Activated naive CD4-positive, alpha-beta T cell treated with anti-CD3 and anti-CD28 coated beads, Interleukin-2, amount 50 U/mL, for 16 hours (primary cell): ENCODE measurements around the gene KRT6A.
"Not testable (repeated sequence)": the region's sequence is repeated elsewhere in the genome, so short reads cannot be mapped to it uniquely, and the experiment has no call there.

Experiments used
- DNase-seq: peaks from one replicate; pipeline ENCODE4 v3.0.0-alpha.2; 2020

Gene KRT6A

DNA sequence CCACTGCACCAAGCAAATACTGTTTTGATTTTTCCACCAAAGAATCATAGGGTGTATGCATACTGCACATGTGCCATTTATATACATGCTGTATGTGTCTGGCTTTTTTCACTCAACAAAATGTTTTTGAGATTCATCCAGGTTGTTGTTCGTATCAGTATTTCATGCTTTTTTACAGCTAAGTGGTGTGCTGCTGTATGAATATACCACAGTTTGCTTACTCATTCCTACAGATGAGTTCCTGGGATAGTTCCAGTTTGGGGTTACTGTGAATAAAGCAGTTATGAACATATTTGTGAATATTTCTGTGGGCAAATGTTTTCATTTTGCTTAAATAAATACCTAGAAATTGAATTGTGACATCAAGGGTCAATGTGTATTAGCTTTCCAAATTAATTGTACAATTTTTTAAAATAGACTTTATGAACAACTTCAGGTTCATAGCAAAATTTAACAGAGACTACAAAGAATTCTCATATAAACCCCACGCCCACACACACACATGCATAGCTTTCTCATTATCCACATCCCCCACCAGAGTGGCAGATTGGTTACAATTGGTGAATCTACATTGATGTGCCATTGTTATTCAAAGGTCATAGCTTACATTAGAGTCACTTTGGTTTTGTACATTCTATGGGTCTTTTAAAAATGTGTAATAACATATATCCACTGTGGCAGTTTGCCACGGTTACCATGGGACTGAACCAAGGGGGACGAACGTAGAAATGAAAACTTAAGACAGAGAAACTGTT is 6.9 kb upstream of the KRT6A start:
- DNase-seq = no peak

DNA sequence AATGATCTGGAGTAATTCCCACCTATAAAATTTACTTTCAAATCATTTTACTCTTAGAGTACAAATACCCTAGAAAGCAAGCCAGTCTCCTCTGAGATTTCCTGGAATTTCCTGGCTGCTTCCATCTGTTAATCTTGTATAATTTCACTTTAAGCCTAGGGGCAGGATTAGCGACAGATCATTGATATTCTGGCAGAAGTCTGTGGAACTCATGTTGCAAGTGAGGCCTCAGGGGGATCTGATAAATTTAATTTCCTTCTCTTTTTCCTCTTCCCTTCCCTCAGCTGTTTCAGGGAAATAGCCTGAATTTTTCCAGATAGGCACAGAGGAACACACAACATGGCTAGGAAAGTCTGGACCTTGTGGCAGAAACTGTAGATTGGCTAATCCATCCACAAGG is 5.9 kb upstream of the KRT6A start:
- DNase-seq = no peak

- no peak for DNase-seq
Measured at GRCh38 chr12:52497975-52498374, 4.9 kb upstream of the KRT6A start.

DNA sequence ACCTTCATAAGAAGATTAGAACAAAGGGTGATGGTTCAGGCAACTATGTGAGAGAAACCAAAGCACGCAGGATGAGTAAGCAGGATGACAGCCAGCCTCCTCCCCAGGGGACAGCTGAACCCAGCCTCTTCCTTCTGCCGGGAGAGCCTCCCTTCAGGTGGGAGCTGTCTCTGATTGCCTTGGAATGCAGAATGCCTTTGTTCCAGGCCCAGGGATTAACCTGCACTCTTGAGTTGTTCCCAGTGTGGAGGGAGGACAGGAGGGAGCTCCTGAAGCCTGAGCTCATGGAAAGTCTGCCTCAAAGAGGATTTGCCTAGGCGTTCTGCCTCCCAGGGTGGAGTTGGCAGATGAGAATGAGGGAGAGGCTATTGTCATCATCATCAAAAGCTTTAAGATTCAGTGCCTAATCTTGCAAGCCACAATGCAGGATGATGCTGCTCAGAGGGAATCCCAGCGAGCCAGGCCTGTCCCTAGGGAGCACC is 3.6 kb upstream of the KRT6A start:
- DNase-seq = no peak

GRCh38 chr12:52496054-52496453 is 3.0 kb upstream of the KRT6A start:
- no peak for DNase-seq

DNA sequence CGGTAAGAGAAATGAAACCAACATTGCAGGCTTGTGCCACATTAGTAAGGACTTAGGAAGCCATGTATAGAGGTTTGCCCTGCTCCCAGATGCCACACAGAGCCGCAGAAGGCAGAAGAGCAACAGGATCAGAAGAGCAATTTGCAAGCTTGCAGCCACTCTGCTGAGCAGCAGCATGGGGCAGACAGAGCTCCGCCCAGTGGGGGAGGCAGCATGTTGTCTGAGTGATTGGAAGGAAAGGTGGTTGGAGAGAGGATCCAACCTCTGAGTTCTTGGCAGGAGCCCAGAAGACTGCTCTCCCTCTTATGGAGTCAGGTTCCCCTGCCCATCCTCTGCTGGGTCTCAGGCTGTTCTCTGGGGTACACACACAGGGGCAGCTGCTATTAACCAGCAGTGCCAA is 2.3 kb upstream of the KRT6A start:
- DNase-seq = no peak

DNA sequence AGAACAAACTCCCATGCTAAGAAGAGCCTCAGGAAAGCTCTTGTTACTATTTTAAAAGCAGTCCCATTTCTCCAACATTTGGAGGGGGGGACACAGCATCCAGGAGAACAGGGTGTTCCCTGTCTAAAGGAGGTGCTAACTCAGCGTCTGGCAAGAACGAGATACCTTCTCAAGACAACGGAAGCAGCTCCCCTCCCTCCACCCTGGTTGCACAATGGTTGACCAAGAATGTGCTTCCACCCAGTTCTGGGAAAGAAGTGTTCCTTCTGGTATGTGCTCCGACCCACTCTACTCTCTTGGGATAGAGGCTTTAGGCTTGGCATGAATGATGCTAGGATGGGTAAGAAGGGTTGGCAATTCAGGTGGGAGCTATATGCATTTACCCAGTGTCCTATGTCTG is 1.5 kb upstream of the KRT6A start:
- no peak for DNase-seq

GRCh38 chr12:52494100-52494499 is 1.0 kb upstream of the KRT6A start:
- no peak for DNase-seq

DNA sequence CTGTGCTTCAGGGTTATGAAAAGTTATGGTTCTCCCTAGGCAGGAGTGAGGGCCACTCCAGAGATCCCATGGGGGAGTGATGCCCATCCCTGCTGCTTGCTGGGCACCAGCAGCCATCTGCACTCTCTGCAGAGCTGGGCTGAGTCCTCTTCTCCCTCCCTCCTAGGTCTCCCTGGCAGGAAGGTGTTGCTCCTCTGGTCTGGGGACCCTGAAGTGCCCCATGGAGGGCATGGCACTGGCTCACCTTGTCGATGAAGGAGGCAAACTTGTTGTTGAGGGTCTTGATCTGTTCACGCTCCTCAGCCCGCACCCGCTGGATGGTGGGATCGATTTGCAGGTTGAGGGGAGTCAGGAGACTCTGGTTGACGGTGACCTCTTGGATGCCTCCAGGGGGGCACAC is 652 bp downstream of the KRT6A start:
- not testable (repeated sequence) for DNase-seq

DNA sequence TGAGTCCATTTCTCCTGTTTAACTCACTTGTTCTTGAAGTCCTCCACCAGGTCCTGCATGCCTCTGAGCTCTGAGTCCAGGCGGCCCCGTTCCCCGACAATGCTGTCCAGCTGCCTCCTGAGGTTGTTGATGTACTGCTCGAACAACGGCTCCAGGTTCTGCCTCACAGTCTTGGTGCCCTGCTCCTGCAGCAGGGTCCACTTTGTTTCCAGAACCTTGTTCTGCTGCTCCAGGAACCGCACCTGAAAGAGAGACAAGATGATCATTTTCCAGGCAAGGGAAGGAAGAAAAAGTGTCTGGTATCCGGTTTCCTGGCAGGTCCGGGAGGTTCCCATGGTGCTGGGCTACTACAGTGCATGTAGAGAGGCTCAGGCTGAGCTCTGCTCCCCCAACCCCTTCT is 1.6 kb downstream of the KRT6A start:
- DNase-seq = not testable (repeated sequence)

DNA sequence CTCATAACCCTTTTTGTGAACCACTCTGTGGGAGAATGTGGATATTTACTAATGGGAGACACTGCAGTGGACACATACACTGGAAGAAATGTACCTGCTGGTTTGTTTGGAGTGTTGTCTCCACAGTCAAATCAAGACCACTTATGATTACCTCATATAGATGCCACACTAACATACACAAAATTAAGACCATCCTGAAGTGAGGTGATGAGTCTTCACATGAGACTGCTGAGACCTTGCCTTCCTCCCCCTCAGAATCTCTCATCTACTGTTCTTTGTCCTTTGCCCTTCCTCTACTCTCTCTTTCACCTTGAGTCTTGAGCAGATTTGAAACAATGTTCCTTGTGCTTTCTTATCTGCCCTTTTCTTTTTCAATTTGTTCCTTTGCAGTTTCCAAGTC is 4.3 kb downstream of the KRT6A start:
- DNase-seq = no peak

GRCh38 chr12:52487744-52488443 is 5.2 kb downstream of the KRT6A start:
- not testable (repeated sequence) for DNase-seq

DNA sequence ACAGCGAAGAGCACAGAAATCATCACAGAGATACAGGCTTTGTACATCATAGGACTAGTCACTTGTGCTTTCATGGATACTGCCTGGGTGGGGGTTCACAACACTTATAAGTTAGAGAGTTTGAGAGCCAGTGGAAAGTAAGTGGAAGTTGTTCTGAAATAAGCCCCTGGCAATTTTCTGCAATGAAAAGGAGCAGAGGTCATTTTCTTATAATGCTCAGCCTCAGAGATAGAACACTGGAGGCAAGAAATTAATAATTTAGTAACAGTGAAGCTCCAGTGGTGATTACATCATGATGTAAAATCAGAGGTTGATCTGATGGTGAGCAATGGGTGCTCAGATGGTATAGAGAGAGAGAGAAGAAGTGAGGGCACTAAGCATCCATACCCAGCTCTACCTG is 5.8 kb downstream of the KRT6A start:
- DNase-seq = no peak

DNA sequence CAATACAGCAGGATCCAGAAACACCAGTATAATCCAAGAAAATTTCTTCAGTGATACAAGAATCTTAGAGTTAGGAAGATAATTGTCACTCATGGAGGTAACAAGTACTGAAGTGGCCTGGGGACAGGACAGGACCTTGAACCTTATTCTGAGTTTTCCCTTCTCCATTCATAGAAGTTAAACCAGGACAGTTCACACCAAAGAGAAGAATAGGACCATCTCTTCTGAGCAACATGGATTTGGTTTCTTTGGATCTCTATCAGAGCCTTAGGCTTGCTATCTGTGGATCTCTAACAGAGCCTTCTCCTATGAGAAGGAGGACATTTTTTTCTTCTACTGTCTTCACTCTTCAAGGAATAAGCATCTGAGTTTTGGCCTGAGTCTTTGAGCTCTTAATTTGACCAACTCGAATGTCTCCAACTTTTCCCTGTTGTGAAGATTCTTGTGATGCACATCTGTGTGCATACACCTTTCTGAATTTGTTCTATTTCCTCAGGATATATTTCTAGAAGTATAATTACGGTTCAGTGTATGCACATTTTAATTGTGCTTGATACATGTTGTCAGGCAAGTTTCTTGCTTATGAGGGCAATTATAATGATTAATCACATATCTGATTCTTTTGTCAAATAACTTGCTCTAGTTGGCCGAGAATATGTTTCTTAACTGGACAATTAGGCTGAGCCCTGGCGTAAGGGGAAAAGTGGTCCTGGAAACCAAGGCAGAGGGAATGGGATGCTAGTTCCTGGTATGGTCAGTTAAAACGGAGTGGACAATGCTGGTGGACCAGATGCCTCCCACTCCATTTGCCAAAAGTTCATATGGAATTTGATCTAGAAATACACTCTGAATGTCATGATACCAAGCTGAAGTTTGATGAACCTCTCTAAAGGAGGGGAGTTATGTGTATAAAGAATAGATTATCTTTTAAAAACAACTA is 6.6 kb downstream of the KRT6A start:
- no peak for DNase-seq

DNA sequence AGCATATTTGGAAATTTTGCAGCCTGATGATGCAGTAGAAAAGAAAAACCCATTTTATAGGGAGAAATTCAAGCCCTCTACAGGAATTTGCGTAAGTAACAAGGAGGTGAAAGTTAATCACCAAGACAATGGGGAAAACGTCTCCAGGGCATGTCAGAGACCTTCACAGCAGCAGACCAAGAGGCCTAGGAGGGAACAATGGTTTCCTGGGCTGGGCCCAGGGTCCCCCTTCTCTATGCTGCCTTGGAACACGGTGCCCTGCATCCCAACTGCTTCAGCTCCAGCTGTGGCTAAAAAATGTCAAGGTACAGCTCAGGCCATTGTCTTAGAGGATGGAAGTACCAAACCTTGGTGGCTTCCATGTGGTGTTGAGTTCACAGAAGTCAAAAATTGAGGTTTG is 13.0 kb downstream of the KRT6A start:
- no peak for DNase-seq

DNA sequence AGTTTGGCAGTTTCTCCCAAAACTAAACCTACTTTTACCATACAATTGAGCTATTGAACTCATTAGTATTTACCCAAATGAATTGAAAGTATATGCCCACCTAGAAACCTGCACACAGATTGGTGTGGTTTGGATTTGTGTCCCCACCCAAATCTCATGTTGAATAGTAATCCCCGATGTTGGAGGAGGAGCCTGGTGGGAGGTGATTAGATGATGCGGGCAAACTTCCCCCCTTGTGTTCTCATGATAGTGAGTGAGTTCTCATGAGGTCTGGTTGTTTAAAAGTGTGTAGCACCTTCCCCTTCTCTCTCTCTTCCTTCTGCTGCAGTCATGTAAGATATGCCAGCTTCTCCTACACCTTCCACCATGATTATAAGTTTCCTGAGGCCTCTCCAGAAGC is 15.4 kb downstream of the KRT6A start:
- DNase-seq = no peak

DNA sequence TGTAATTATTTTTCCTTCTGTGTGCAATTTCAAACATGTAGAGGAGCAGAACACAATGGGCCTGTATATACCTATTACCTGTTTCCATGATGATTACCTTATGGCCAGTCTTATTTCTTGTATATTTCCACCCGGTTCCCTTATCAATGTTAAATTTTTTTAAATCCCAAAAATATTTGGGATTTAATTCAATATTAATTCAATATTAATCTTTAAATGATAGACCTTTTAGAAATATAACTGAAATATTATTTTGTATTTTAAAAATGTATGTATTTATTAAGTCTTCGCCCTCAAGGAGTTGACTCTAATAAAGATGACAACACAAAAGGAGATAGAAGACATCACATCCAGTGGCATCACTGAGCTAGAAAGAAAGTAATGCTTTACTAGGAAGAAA is 18.8 kb downstream of the KRT6A start:
- no peak for DNase-seq

DNA sequence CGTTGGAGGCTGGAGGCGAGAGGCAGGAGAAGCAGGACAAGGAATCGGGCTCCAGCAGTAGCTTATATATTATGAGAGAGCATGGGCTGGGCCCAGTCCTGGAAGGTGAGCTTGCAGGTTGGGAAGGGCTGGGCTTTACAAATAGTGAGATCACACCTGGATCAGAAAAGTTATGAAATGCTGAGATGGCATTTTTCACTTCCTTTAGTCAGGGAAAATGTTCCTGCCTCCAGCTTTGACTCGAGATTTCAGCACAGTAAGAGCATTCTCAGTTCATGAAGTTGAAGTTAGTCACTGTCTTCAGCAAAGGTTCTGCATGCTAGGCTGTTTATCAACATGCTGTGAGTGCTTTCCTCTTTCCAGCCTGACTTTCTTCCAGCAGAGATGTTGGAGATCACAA is 19.3 kb downstream of the KRT6A start, which contains the start of gene KRT6C:
Gene KRT6C, minus strand, starts transcription at position 38 of the 400 bp plus-strand sequence. CDS start 68 bp downstream, outside the sequence.
- DNase-seq = no peak

- DNase-seq = no peak
Measured at GRCh38 chr12:52469853-52470252, 23.2 kb downstream of the KRT6A start.

DNA sequence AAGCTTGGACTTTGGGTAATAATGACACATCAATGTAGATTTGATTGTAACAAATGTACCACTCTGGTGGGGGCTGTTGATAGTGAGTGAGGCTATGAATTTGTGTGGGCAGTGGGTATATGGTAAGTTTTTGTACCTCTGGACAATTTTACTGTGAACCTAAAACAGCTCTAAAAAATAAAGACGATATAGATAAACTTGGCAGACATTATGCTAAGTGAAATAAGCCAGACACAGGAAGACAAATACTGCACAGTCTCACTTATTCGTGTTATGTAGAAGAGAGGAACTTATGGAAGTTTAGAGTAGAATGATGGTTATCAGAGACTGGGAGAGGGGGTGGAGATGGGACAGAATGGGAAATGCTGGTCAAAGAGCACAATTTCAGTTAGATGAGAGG is 28.2 kb downstream of the KRT6A start:
- no peak for DNase-seq

DNA sequence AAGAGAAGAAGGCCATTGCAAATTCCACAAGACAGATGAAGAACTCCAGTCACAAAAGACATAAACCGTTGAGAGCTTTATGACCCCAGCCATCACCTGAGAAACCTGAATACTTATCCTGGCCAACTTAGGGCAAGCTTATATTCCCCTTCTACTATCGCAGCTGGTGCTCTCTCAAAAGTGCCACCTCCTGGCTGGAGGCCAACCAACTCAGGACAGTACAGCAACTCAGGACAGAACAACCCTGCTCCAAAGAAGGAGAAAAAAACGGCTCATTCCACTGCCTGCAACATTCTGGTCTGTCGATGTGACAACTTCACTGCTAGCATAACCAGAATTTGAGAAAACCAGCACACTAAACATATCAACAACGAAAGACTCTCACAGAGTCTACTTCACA is 31.4 kb downstream of the KRT6A start:
- no peak for DNase-seq

GRCh38 chr12:52458861-52459260 is 34.2 kb downstream of the KRT6A start:
- DNase-seq = no peak

DNA sequence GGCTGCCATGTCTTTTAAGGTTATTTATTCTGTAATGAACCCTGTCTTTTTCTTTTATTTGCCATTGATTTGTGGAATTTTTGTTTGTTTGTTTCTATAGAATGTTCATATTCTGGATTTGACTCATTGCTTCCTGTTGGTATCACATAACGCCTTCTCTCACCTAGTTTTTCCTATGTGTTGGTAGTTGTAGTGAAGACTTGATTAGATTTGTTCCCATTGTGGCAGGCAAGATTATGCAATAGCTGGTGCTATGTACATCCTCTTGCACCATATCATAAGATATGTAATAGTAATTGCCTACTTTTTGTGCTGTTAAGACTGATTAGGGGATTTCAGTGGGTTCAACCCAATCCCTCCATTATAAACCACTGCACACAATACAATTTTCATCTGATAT is 37.2 kb downstream of the KRT6A start:
- no peak for DNase-seq
